HepG2 (cell line): ENCODE results near the gene B4GALT2. TPM values are rescaled to one million over a fixed set of nuclear protein-coding genes. Genes with fewer than 3 reads are reported as not detected.

Experiments
- AGO1 ChIP-seq: fragments of 200-400 bp; formaldehyde crosslinking; IDR thresholded peaks from 2 replicates; pipeline ENCODE4 v1.6.1; 2017; ENCODE audit warnings: mild to moderate bottlenecking, low read depth, low read length, moderate library complexity; ENCODE audit not compliant: poor library complexity, severe bottlenecking
- KDM2A ChIP-seq: sonication (generic); formaldehyde crosslinking; IDR thresholded peaks from 2 replicates; pipeline ENCODE4 v1.4.0; 2020; ENCODE audit warnings: low read depth, missing genetic modification reagents, borderline replicate concordance
- REL ChIP-seq: sonication (generic); formaldehyde crosslinking; conservative IDR thresholded peaks from 2 replicates; pipeline ENCODE4 v1.8.0; 2022; ENCODE audit warnings: mild to moderate bottlenecking, missing genetic modification reagents, moderate library complexity
- SIN3B ChIP-seq: fragments of 150-350 bp; IDR thresholded peaks from 2 replicates; pipeline ENCODE4 v1.6.1; 2014; ENCODE audit warnings: low read length
- WIZ ChIP-seq: sonication (generic); formaldehyde crosslinking; IDR thresholded peaks from 2 replicates; pipeline ENCODE4 v1.5.1; 2020; ENCODE audit warnings: mild to moderate bottlenecking, missing genetic modification reagents
- ZNF260 ChIP-seq: sonication (generic); formaldehyde crosslinking; IDR thresholded peaks from 2 replicates; pipeline ENCODE4 v1.4.0; 2020; ENCODE audit warnings: missing genetic modification reagents, low read depth, mild to moderate bottlenecking, borderline replicate concordance
- ZNF292 ChIP-seq: sonication (generic); formaldehyde crosslinking; IDR thresholded peaks from 2 replicates; pipeline ENCODE4 v1.8.1; 2022; ENCODE audit warnings: mild to moderate bottlenecking, low read depth, missing genetic modification reagents, borderline replicate concordance
- ZNF792 ChIP-seq: IDR thresholded peaks from 2 replicates; pipeline ENCODE4 v1.6.1; 2016
- ZSCAN31 ChIP-seq: sonication (generic); formaldehyde crosslinking; IDR thresholded peaks from 2 replicates; pipeline ENCODE4 v1.5.0; 2020; ENCODE audit warnings: low read depth, mild to moderate bottlenecking, missing genetic modification reagents
- polyA plus RNA-seq, 8 experiments: library from polyadenylated mRNA; depleted of rRNA in 3 of 8; stranded (reverse) in 7 of 8; unstranded in 1 of 8; fragments of >200 nt; fragmentation: Illumina TruSeq in 4 of 8; extraction: Trizol in 4 of 8; gene quantifications; 2 replicates each; pipeline versions ENCODE4 v1.2.1 to v1.2.3, GENCODE V29; 2011 to 2016; ENCODE audit warnings: low read depth in 4 of 8, missing spikeins in 1 of 8, mixed read lengths in 1 of 8; ENCODE audit not compliant: insufficient read depth in 1 of 8
- total RNA-seq, 5 experiments: library from RNA; depleted of rRNA; stranded (reverse); fragments of >200 nt; fragmentation: Illumina TruSeq; extraction: Trizol; gene quantifications; 2 replicates each; pipeline ENCODE4 v1.2.3, GENCODE V29; 2016; ENCODE audit warnings: low read depth in 1 of 5
- TF ChIP-seq, protein P1 (sequence below): IDR thresholded peaks from 2 replicates; pipeline ENCODE4 v1.6.1; 2016; ENCODE audit warnings: missing compliant biosample characterization, missing genetic modification reagents, borderline replicate concordance
- TF ChIP-seq, protein P2 (sequence below): sonication (generic); formaldehyde crosslinking; IDR thresholded peaks from 2 replicates; pipeline ENCODE4 v1.4.0; 2020; ENCODE audit warnings: missing genetic modification reagents, mild to moderate bottlenecking, borderline replicate concordance
- TF ChIP-seq, protein P3 (sequence below): sonication (generic); formaldehyde crosslinking; IDR thresholded peaks from 2 replicates; pipeline ENCODE4 v1.5.0; 2020; ENCODE audit warnings: mild to moderate bottlenecking, missing genetic modification reagents
- TF ChIP-seq, protein P4 (sequence below): sonication (generic); formaldehyde crosslinking; conservative IDR thresholded peaks from 2 replicates; pipeline ENCODE4 v1.8.0; 2022; ENCODE audit warnings: mild to moderate bottlenecking, moderate library complexity, missing genetic modification reagents
- TF ChIP-seq, protein P5 (sequence below): sonication (generic); formaldehyde crosslinking; IDR thresholded peaks from 2 replicates; pipeline ENCODE4 v1.5.0; 2020; ENCODE audit warnings: missing genetic modification reagents
- TF ChIP-seq, protein P6 (sequence below): sonication (generic); formaldehyde crosslinking; IDR thresholded peaks from 2 replicates; pipeline ENCODE4 v1.4.0; 2020; ENCODE audit warnings: missing genetic modification reagents, borderline replicate concordance

The B4GALT2 gene
- total and polyA plus RNA-seq, 2 of the 13 experiments (the other 11 are each of a cell fraction or from before 2014, with no cell fraction given), result 41.9 to 78.0 TPM

DNA sequence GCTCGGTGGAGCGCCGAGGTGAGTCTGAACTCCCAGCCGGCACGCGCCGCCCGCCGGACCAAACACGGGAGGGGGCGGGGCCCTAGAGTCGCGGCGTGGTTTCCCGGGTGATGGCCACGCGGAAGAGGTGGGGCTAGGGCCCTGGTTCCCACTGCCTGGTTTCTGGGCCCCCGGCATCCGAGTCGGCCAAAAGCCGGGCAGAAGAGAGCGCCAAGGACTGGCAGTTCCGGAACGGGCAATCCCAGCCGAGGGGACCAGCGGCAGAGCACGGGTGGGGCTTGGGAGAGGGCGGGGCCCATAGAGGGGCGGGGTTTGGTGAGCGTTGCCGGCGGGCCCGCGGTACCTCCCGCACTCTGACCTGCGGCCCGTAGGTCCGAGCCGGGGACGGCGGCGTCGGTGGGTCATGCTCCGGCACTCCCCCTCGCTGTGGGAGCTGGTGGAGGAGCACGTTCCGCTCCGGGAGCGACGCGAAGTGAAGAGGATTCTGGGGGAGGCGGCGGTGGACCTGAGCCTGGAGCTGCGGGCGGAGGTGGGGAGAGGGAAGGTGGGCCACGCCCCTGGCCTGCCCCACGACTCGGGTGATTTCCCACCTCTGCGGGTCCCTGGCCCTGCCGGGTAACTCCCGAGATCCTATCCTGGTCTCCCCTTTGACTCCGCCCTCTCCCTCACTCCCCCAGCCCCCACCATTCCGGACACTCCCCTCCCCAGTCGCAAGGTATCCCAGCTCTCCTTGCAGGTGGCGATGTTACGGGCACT, 12.6 kb downstream of the B4GALT2 start, which contains the start of gene CCDC24 (continued):
- TF ChIP-seq, protein P1, sequence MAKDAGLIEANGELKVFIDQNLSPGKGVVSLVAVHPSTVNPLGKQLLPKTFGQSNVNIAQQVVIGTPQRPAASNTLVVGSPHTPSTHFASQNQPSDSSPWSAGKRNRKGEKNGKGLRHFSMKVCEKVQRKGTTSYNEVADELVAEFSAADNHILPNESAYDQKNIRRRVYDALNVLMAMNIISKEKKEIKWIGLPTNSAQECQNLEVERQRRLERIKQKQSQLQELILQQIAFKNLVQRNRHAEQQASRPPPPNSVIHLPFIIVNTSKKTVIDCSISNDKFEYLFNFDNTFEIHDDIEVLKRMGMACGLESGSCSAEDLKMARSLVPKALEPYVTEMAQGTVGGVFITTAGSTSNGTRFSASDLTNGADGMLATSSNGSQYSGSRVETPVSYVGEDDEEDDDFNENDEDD (CRISPR knock-in tag), result peak; percentile 27; the same call in 1 of the 2 replicates
- TF ChIP-seq ZSCAN31 (CRISPR knock-in tag) (no peak; the same call in 1 of the 2 replicates), REL (CRISPR knock-in tag) (0 out of 2 replicates have a peak, but pooled peaks have one; percentile 76), ZNF260 (no peak), AGO1 (peak; percentile 98), WIZ (CRISPR knock-in tag) (no peak), SIN3B (no peak), KDM2A (peak; percentile 100), ZNF292 (peak; percentile 57; the same call in 1 of the 2 replicates), ZNF792 (CRISPR knock-in tag) (peak; percentile 21; the same call in 1 of the 2 replicates)
- TF ChIP-seq, protein P2, sequence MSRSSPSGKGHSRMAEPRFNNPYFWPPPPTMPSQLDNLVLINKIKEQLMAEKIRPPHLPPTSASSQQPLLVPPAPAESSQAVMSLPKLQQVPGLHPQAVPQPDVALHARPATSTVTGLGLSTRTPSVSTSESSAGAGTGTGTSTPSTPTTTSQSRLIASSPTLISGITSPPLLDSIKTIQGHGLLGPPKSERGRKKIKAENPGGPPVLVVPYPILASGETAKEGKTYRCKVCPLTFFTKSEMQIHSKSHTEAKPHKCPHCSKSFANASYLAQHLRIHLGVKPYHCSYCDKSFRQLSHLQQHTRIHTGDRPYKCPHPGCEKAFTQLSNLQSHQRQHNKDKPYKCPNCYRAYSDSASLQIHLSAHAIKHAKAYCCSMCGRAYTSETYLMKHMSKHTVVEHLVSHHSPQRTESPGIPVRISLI (CRISPR knock-in tag), result no peak
- TF ChIP-seq, protein P3, sequence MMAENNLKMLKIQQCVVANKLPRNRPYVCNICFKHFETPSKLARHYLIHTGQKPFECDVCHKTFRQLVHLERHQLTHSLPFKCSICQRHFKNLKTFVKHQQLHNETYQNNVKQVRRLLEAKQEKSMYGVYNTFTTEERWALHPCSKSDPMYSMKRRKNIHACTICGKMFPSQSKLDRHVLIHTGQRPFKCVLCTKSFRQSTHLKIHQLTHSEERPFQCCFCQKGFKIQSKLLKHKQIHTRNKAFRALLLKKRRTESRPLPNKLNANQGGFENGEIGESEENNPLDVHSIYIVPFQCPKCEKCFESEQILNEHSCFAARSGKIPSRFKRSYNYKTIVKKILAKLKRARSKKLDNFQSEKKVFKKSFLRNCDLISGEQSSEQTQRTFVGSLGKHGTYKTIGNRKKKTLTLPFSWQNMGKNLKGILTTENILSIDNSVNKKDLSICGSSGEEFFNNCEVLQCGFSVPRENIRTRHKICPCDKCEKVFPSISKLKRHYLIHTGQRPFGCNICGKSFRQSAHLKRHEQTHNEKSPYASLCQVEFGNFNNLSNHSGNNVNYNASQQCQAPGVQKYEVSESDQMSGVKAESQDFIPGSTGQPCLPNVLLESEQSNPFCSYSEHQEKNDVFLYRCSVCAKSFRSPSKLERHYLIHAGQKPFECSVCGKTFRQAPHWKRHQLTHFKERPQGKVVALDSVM, result no peak
- TF ChIP-seq, protein P4, sequence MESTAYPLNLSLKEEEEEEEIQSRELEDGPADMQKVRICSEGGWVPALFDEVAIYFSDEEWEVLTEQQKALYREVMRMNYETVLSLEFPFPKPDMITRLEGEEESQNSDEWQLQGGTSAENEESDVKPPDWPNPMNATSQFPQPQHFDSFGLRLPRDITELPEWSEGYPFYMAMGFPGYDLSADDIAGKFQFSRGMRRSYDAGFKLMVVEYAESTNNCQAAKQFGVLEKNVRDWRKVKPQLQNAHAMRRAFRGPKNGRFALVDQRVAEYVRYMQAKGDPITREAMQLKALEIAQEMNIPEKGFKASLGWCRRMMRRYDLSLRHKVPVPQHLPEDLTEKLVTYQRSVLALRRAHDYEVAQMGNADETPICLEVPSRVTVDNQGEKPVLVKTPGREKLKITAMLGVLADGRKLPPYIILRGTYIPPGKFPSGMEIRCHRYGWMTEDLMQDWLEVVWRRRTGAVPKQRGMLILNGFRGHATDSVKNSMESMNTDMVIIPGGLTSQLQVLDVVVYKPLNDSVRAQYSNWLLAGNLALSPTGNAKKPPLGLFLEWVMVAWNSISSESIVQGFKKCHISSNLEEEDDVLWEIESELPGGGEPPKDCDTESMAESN (CRISPR knock-in tag), result peak; percentile 67; the same call in 1 of the 2 replicates
- TF ChIP-seq, protein P5, sequence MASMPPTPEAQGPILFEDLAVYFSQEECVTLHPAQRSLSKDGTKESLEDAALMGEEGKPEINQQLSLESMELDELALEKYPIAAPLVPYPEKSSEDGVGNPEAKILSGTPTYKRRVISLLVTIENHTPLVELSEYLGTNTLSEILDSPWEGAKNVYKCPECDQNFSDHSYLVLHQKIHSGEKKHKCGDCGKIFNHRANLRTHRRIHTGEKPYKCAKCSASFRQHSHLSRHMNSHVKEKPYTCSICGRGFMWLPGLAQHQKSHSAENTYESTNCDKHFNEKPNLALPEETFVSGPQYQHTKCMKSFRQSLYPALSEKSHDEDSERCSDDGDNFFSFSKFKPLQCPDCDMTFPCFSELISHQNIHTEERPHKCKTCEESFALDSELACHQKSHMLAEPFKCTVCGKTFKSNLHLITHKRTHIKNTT, result no peak
- TF ChIP-seq, protein P6, sequence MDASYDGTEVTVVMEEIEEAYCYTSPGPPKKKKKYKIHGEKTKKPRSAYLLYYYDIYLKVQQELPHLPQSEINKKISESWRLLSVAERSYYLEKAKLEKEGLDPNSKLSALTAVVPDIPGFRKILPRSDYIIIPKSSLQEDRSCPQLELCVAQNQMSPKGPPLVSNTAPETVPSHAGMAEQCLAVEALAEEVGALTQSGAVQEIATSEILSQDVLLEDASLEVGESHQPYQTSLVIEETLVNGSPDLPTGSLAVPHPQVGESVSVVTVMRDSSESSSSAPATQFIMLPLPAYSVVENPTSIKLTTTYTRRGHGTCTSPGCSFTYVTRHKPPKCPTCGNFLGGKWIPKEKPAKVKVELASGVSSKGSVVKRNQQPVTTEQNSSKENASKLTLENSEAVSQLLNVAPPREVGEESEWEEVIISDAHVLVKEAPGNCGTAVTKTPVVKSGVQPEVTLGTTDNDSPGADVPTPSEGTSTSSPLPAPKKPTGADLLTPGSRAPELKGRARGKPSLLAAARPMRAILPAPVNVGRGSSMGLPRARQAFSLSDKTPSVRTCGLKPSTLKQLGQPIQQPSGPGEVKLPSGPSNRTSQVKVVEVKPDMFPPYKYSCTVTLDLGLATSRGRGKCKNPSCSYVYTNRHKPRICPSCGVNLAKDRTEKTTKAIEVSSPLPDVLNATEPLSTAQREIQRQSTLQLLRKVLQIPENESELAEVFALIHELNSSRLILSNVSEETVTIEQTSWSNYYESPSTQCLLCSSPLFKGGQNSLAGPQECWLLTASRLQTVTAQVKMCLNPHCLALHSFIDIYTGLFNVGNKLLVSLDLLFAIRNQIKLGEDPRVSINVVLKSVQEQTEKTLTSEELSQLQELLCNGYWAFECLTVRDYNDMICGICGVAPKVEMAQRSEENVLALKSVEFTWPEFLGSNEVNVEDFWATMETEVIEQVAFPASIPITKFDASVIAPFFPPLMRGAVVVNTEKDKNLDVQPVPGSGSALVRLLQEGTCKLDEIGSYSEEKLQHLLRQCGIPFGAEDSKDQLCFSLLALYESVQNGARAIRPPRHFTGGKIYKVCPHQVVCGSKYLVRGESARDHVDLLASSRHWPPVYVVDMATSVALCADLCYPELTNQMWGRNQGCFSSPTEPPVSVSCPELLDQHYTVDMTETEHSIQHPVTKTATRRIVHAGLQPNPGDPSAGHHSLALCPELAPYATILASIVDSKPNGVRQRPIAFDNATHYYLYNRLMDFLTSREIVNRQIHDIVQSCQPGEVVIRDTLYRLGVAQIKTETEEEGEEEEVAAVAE (CRISPR knock-in tag), result no peak
